HepG2 (cell line): ENCODE data around the gene CCDC88C. TPM values are rescaled to one million over a fixed set of nuclear protein-coding genes. Genes with fewer than 3 reads are reported as not detected.
A peak's percentile ranks its signal among the peaks of the same experiment; 100 is the strongest.

ENCODE experiments used
- ATAC-seq: fragments of 200-7000 bp; cut with Tn5 transposase; 3 replicates; pipeline ENCODE4 v1.9.1; 2020; ENCODE audit warnings: mild to moderate bottlenecking, moderate library complexity
- BruUV-seq: library from RNA; stranded (reverse); fragments of 400-500 nt; replicated peaks from 2 replicates; lab custom pipeline; 2021; lab: Mats Ljungman, UMichigan
- CTCF ChIA-PET: fragments of 300-600 bp; formaldehyde crosslinking; extraction: SDS; loops from one replicate; lab custom pipeline; 2021; ENCODE audit warnings: low total read pairs, inconsistent platforms, low intra/inter-chr PET ratio; lab: Yijun Ruan, JAX
- POLR2A ChIA-PET: fragments of 350-600 bp; sonication (Branson Sonifier 250); formaldehyde crosslinking; loops from one replicate; lab custom pipeline; 2020; ENCODE audit warnings: antibody characterized with exemption, inconsistent platforms; lab: Yijun Ruan, JAX
- DNase-seq: peaks from one replicate; pipeline ENCODE4 v3.0.0-alpha.2; 2015; ENCODE audit warnings: low spot score
- FAIRE-seq: peaks from 3 replicates; lab custom pipeline; 2011; peaks lifted over from hg19 to GRCh38; lab: Jason Lieb, UNC
- H2AFZ ChIP-seq: one replicate; pipeline ENCODE4 v1.6.1; 2011; ENCODE audit warnings: low read length, inconsistent platforms
- H3K27ac ChIP-seq: fragments of 300-600 bp; 3 replicates; pipeline ENCODE4 v1.8.0; 2011; ENCODE audit warnings: mixed run types, mild to moderate bottlenecking, mixed read lengths, low read length, inconsistent platforms; ENCODE audit not compliant: insufficient read depth; ENCODE audit errors: extremely low read length
- H3K27me3 ChIP-seq, 2 experiments: fragments of 200-600 bp in 1 of 2; 2 replicates in 1 of 2; 3 replicates in 1 of 2; pipeline versions ENCODE4 v1.6.0 to v1.8.0; 2011; ENCODE audit warnings: low read length in 2 of 2, mild to moderate bottlenecking in 2 of 2, moderate library complexity in 2 of 2, inconsistent platforms in 1 of 2; ENCODE audit not compliant: insufficient read depth in 2 of 2, control insufficient read depth in 1 of 2
- H3K36me3 ChIP-seq, 2 experiments: fragments of 200-600 bp in 1 of 2; replicated peaks in 1 of 2; 2 replicates in 1 of 2; 3 replicates in 1 of 2; pipeline versions ENCODE4 v1.5.1 to v1.8.0; 2011; ENCODE audit warnings: low read length in 2 of 2, inconsistent platforms in 1 of 2; ENCODE audit not compliant: insufficient read depth in 2 of 2, control insufficient read depth in 1 of 2
- H3K4me1 ChIP-seq: 2 replicates; pipeline ENCODE4 v1.5.1; 2012; ENCODE audit warnings: low read length, inconsistent platforms; ENCODE audit not compliant: insufficient read depth
- H3K4me2 ChIP-seq: 2 replicates; pipeline ENCODE4 v1.6.0; 2011; ENCODE audit warnings: low read depth, low read length, inconsistent platforms
- H3K4me3 ChIP-seq, 3 experiments: fragments of 200-600 bp in 1 of 3; sonication (generic), shearing (Covaris generic) in 1 of 3; replicated peaks in 1 of 3; 2 replicates each; pipeline ENCODE4 v1.5.1; 2011 to 2016; ENCODE audit warnings: low read length in 3 of 3, inconsistent platforms in 2 of 3, low read depth in 2 of 3, mild to moderate bottlenecking in 2 of 3, control low read depth in 1 of 3, mixed read lengths in 1 of 3; ENCODE audit not compliant: insufficient read depth in 1 of 3
- H3K79me2 ChIP-seq: one replicate; pipeline ENCODE4 v1.6.1; 2011; ENCODE audit warnings: low read length, inconsistent platforms; ENCODE audit not compliant: insufficient read depth
- H3K9ac ChIP-seq: 2 replicates; pipeline ENCODE4 v1.6.0; 2011; ENCODE audit warnings: mild to moderate bottlenecking, low read depth, low read length, inconsistent platforms; ENCODE audit not compliant: insufficient read depth
- H3K9me3 ChIP-seq: 2 replicates; pipeline ENCODE4 v1.5.1; 2012; ENCODE audit warnings: mild to moderate bottlenecking, low read length
- H4K20me1 ChIP-seq: 2 replicates; pipeline ENCODE4 v1.6.0; 2011; ENCODE audit warnings: inconsistent platforms, mild to moderate bottlenecking, low read length, moderate library complexity; ENCODE audit not compliant: insufficient read depth
- HMG20B ChIP-seq: conservative IDR thresholded peaks from 2 replicates; pipeline ENCODE4 v1.6.1; 2016; ENCODE audit warnings: missing genetic modification reagents, missing compliant biosample characterization
- KLF16 ChIP-seq, 2 experiments: sonication (generic) in 1 of 2; formaldehyde crosslinking in 1 of 2; IDR thresholded peaks; 2 replicates each; pipeline versions ENCODE4 v1.6.1 to v1.8.0; 2016 to 2023; ENCODE audit warnings: missing genetic modification reagents in 2 of 2, missing compliant biosample characterization in 1 of 2
- TAF1 ChIP-seq: sonication (generic); formaldehyde crosslinking; IDR thresholded peaks from 2 replicates; pipeline ENCODE4 v1.4.0; 2020; ENCODE audit warnings: missing genetic modification reagents
- TEAD3 ChIP-seq: optimal IDR thresholded peaks from 2 replicates; pipeline ENCODE3; 2016; ENCODE audit warnings: borderline replicate concordance
- TP53 ChIP-seq: sonication (generic); formaldehyde crosslinking; conservative IDR thresholded peaks from 2 replicates; pipeline ENCODE4 v1.4.0; 2020; ENCODE audit warnings: missing genetic modification reagents
- ZNF121 ChIP-seq: sonication (generic); formaldehyde crosslinking; IDR thresholded peaks from 2 replicates; pipeline ENCODE4 v1.5.0; 2020; ENCODE audit warnings: mild to moderate bottlenecking, missing genetic modification reagents
- ZNF143 ChIP-seq: sonication (generic); formaldehyde crosslinking; IDR thresholded peaks from 2 replicates; pipeline ENCODE4 v1.4.0; 2020; ENCODE audit warnings: missing genetic modification reagents
- ZNF296 ChIP-seq: sonication (generic); formaldehyde crosslinking; conservative IDR thresholded peaks from 2 replicates; pipeline ENCODE4 v1.5.0; 2020; ENCODE audit warnings: mild to moderate bottlenecking, missing genetic modification reagents
- whole genome bisulfite sequencing: methylation state at CpG from one replicate; pipeline ENCODE4 v1.1.6; 2017; ENCODE audit warnings: low lambda C conversion rate; 5-methylcytosine and 5-hydroxymethylcytosine counted together
- in situ Hi-C: cut with HindIII; loops from 2 replicates; pipeline ENCODE4 v1.10.0; 2017; ENCODE audit warnings: low pct_unique_long_range_greater_than_20kb; ENCODE audit not compliant: extremely low pct_ligation_motif_present
- intact Hi-C: fragments of 100-400 bp; cut with micrococcal nuclease; formaldehyde crosslinking; loops from one replicate; pipeline ENCODE4 v1.10.0; 2022; ENCODE audit not compliant: unreplicated experiment
- polyA plus RNA-seq, 8 experiments: library from polyadenylated mRNA; depleted of rRNA in 3 of 8; stranded (reverse) in 7 of 8; unstranded in 1 of 8; fragments of >200 nt; fragmentation: Illumina TruSeq in 4 of 8; extraction: Trizol in 4 of 8; gene quantifications; 2 replicates each; pipeline versions ENCODE4 v1.2.1 to v1.2.3, GENCODE V29; 2011 to 2016; ENCODE audit warnings: low read depth in 4 of 8, missing spikeins in 1 of 8, mixed read lengths in 1 of 8; ENCODE audit not compliant: insufficient read depth in 1 of 8
- total RNA-seq, 5 experiments: library from RNA; depleted of rRNA; stranded (reverse); fragments of >200 nt; fragmentation: Illumina TruSeq; extraction: Trizol; gene quantifications; 2 replicates each; pipeline ENCODE4 v1.2.3, GENCODE V29; 2016; ENCODE audit warnings: low read depth in 1 of 5
- TF ChIP-seq, protein P1 (sequence below): sonication (generic); formaldehyde crosslinking; conservative IDR thresholded peaks from 2 replicates; pipeline ENCODE4 v1.4.0; 2020; ENCODE audit warnings: missing genetic modification reagents
- TF ChIP-seq, protein P2 (sequence below): sonication (generic); formaldehyde crosslinking; IDR thresholded peaks from 2 replicates; pipeline ENCODE4 v1.8.1; 2023; ENCODE audit warnings: mild to moderate bottlenecking, moderate library complexity, missing genetic modification reagents

The CCDC88C gene
- total and polyA plus RNA-seq, 2 of the 13 experiments (the other 11 are each of a cell fraction or from before 2014, with no cell fraction given), result 3.6 to 11.7 TPM

DNA sequence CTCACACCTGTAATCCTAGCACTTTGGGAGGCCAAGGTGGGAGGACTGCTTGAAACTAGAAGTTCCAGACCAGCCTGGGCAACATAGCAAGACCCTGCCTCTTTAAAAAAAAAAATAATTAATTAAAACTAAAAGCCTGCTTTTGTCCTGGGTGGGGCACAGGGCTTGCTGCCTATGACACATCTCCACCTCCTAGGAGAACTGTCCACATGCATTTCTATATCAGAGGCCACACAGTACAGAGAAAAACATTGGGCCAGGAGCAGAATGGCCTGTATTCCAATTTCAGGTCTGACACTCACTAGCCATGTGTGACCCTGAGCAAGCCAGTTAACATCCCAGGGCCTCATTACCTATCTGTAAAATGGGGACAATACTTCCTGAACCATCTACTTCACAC is 31.9 kb downstream of the CCDC88C start:
- no peak overlapping the region for H3K9ac ChIP-seq
- in situ Hi-C loops, result no loop called here
- H3K4me3 ChIP-seq, result no peak overlapping the region
- no peak overlapping the region for H3K4me2 ChIP-seq
- no peak for ATAC-seq
- no peaks in the 10 kb centered on the region for H3K9me3 ChIP-seq
- peaks cover 23% of the 10 kb centered on the region for H3K4me1 ChIP-seq
- intact Hi-C loops, result no loop called here
- H2AFZ ChIP-seq, result no peak overlapping the region
- H3K79me2 ChIP-seq, result peaks cover 22% of the 10 kb centered on the region
- BruUV-seq, result no TSS peak
- TF ChIP-seq TP53 (CRISPR knock-in tag) (no peak), ZNF121 (0 out of 2 replicates have a peak, but pooled peaks have one; percentile 19), ZNF143 (CRISPR knock-in tag) (no peak)
- TF ChIP-seq, protein P1, sequence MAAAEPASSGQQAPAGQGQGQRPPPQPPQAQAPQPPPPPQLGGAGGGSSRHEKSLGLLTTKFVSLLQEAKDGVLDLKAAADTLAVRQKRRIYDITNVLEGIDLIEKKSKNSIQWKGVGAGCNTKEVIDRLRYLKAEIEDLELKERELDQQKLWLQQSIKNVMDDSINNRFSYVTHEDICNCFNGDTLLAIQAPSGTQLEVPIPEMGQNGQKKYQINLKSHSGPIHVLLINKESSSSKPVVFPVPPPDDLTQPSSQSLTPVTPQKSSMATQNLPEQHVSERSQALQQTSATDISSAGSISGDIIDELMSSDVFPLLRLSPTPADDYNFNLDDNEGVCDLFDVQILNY (CRISPR knock-in tag), result no peak
- 0 out of 2 replicates have a peak, but pooled peaks cover under 1% of the 10 kb centered on the region for H4K20me1 ChIP-seq
- H3K27ac ChIP-seq, result no peak overlapping the region
- DNase-seq, result no peak
- ChIA-PET POLR2A (no interaction called here), CTCF (no interaction called here)
- FAIRE-seq, result no peak
- no peaks in the 10 kb centered on the region for H3K27me3 ChIP-seq
- no peaks in the 10 kb centered on the region; a peak in 1 of 5 replicates for H3K36me3 ChIP-seq

DNA sequence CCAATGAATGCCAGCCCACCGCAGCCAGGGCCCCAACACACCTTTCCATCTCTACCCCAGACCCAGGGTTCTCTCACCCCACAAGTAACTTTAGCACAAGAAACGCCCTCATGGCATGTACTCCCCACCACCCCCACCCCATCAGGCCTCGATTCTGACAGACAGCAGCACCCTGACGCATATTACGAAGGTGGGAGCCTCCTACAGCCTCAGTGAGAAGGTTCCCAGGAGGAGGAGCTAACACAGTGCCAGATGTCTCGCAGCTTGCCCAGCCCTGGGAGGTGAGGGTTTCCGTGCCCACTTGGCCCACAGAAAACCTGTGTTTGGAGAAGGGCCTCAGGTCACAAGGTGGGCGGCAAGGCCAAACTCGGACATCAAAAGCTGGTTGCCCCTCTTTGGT is 32.4 kb downstream of the CCDC88C start:
- H3K79me2 ChIP-seq, result peaks cover 22% of the 10 kb centered on the region
- DNase-seq (no peak), ATAC-seq (no peak), FAIRE-seq (no peak)
- TF ChIP-seq TAF1 (no peak), TEAD3 (CRISPR knock-in tag) (no peak), HMG20B (CRISPR knock-in tag) (no peak), ZNF296 (CRISPR knock-in tag) (no peak), KLF16 (CRISPR knock-in tag; IDR thresholded peaks at IDR 0.05) (no peak)
- TF ChIP-seq, protein P2, sequence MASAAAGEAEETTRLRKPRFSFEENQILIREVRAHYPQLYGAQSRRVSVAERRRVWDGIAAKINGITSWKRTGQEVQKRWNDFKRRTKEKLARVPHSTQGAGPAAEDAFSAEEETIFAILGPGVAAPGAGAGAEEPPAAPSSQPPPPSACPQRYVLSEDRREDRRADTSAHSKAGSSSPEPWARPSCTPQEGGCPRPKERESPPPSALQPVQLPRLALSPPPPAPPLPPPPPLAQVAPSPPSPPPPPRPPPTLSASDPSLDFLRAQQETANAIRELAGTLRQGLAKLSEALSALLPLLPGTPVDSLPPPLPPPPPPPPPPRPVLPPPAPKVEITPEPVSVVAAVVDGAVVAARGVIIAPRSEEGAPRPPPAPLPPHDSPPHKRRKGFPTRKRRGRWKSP (CRISPR knock-in tag), result no peak
- intact Hi-C loops (no loop called here), in situ Hi-C loops (no loop called here)
- ChIA-PET CTCF (no interaction called here), POLR2A (no interaction called here)
- WGBS, result 74% methylated on average over 4 of the region's 9 CpGs
- H3K4me1 ChIP-seq, result peaks cover 23% of the 10 kb centered on the region
- H3K9ac ChIP-seq, result no peak overlapping the region
- no peak overlapping the region for H3K4me3 ChIP-seq
- 0 out of 2 replicates have a peak, but pooled peaks cover 4% of the 10 kb centered on the region for H4K20me1 ChIP-seq
- no peak overlapping the region for H3K4me2 ChIP-seq
- H3K27ac ChIP-seq, result no peak overlapping the region
- no peaks in the 10 kb centered on the region; a peak in 1 of 5 replicates for H3K36me3 ChIP-seq
- no peaks in the 10 kb centered on the region for H3K9me3 ChIP-seq
- no TSS peak for BruUV-seq
- H3K27me3 ChIP-seq, result no peaks in the 10 kb centered on the region
- no peak overlapping the region for H2AFZ ChIP-seq
